B cell (primary cell): ENCODE data around the gene THBS2. TPM values are rescaled to one million over a fixed set of nuclear protein-coding genes. Genes with fewer than 3 reads are reported as not detected.

Experiments
- ATAC-seq: fragments of 200-7000 bp; cut with Tn5 transposase; one replicate; pipeline ENCODE4 v1.10.0; 2021; ENCODE audit warnings: low read depth, mild to moderate bottlenecking, moderate number of reproducible peaks, moderate library complexity
- CTCF ChIA-PET: fragments of 350-600 bp; sonication (Branson Sonifier 250); formaldehyde crosslinking; loops from one replicate; lab custom pipeline; 2021; ENCODE audit warnings: antibody characterized with exemption, inconsistent platforms; lab: Charles Lee
- POLR2A ChIA-PET: fragments of 350-600 bp; sonication (Branson Sonifier 250); formaldehyde crosslinking; loops from one replicate; lab custom pipeline; 2021; ENCODE audit warnings: antibody characterized with exemption; lab: Charles Lee
- DNase-seq: peaks from one replicate; pipeline ENCODE4 v3.0.0; 2013
- H2AFZ ChIP-seq: 2 replicates; pipeline ENCODE4 v1.6.1; 2012; ENCODE audit warnings: mild to moderate bottlenecking, low read depth, low read length; ENCODE audit not compliant: insufficient read depth, poor library complexity, severe bottlenecking
- H3K27ac ChIP-seq, 2 donors: 1 replicate in 1 of 2; 2 replicates in 1 of 2; pipeline ENCODE4 v1.5.1; 2012 to 2013; ENCODE audit warnings: low read length in 2 of 2, mild to moderate bottlenecking in 2 of 2, moderate library complexity in 1 of 2
- H3K27me3 ChIP-seq, 4 experiments: fragments of 200-600 bp in 1 of 4; sonication (generic) in 1 of 4; replicated peaks in 1 of 4; 1 replicate in 2 of 4; 2 replicates in 2 of 4; pipeline versions ENCODE4 v1.6.1 to v1.7.0; 2013 to 2016; ENCODE audit warnings: low read length in 3 of 4, mild to moderate bottlenecking in 2 of 4, mixed read lengths in 1 of 4, moderate library complexity in 1 of 4; ENCODE audit not compliant: insufficient read depth in 4 of 4, control insufficient read depth in 3 of 4; ENCODE audit errors: control extremely low read depth in 1 of 4
- H3K36me3 ChIP-seq, 2 experiments: replicated peaks in 1 of 2; 1 replicate in 1 of 2; 2 replicates in 1 of 2; pipeline versions ENCODE4 v1.6.1 to v1.7.1; 2013; ENCODE audit warnings: low read length in 1 of 2; ENCODE audit not compliant: insufficient read depth in 2 of 2, control insufficient read depth in 1 of 2; ENCODE audit errors: control extremely low read depth in 1 of 2, extremely low read depth in 1 of 2
- H3K4me1 ChIP-seq, 2 donors: fragments of 200-600 bp in 1 of 2; sonication (generic) in 1 of 2; 1 replicate in 1 of 2; 2 replicates in 1 of 2; pipeline versions ENCODE4 v1.5.1 to v1.6.1; 2013 to 2017; ENCODE audit warnings: low read length in 2 of 2; ENCODE audit not compliant: control insufficient read depth in 2 of 2, insufficient read depth in 2 of 2
- H3K4me2 ChIP-seq: replicated peaks from 2 replicates; pipeline ENCODE3; 2012; ENCODE audit warnings: mild to moderate bottlenecking, low read depth, low read length; ENCODE audit not compliant: poor library complexity, severe bottlenecking
- H3K4me3 ChIP-seq, 5 experiments: fragments of 200-600 bp in 1 of 5; sonication (generic) in 1 of 5; 1 replicate in 3 of 5; 2 replicates in 2 of 5; pipeline versions ENCODE4 v1.5.1 to v1.7.0; 2011 to 2016; ENCODE audit warnings: low read length in 4 of 5, mild to moderate bottlenecking in 4 of 5, low read depth in 2 of 5, control low read depth in 1 of 5, moderate library complexity in 1 of 5; ENCODE audit not compliant: insufficient read depth in 1 of 5; ENCODE audit errors: control extremely low read depth in 1 of 5, extremely low read depth in 1 of 5
- H3K79me2 ChIP-seq: fragments of 200-600 bp; sonication (generic); one replicate; pipeline ENCODE4 v1.6.0; 2016; ENCODE audit warnings: low read length; ENCODE audit not compliant: control insufficient read depth, insufficient read depth
- H3K9ac ChIP-seq: fragments of 200-600 bp; sonication (generic); 2 replicates; pipeline ENCODE4 v1.6.1; 2017; ENCODE audit warnings: mild to moderate bottlenecking, low read length, moderate library complexity
- H3K9me3 ChIP-seq, 3 donors: one replicate each; pipeline versions ENCODE4 v1.6.1 to v1.7.1; 2013; ENCODE audit warnings: low read length in 2 of 3; ENCODE audit not compliant: control insufficient read depth in 2 of 3, insufficient read depth in 1 of 3; ENCODE audit errors: control extremely low read depth in 1 of 3
- H4K20me1 ChIP-seq: 2 replicates; pipeline ENCODE4 v1.6.0; 2012; ENCODE audit warnings: mild to moderate bottlenecking, low read length; ENCODE audit not compliant: insufficient read depth, control insufficient read depth, poor library complexity, severe bottlenecking
- H3K27ac Mint-ChIP-seq: one replicate; pipeline ENCODE4 v1.8.0; 2021; ENCODE audit warnings: mixed read lengths
- H3K27me3 Mint-ChIP-seq: one replicate; pipeline ENCODE4 v1.8.0; 2021; ENCODE audit warnings: mixed read lengths
- H3K4me1 Mint-ChIP-seq: one replicate; pipeline ENCODE4 v1.8.0; 2021; ENCODE audit warnings: mixed read lengths
- H3K4me3 Mint-ChIP-seq: one replicate; pipeline ENCODE4 v1.8.0; 2021; ENCODE audit warnings: mixed read lengths
- H3K9me3 Mint-ChIP-seq: one replicate; pipeline ENCODE4 v1.8.0; 2022; ENCODE audit warnings: mixed read lengths; ENCODE audit not compliant: insufficient read depth
- EZH2 ChIP-seq: IDR thresholded peaks from 2 replicates; pipeline ENCODE4 v1.6.1; 2012; ENCODE audit warnings: borderline replicate concordance, low read depth, mild to moderate bottlenecking, moderate library complexity, low read length; ENCODE audit not compliant: insufficient read depth, poor library complexity, severe bottlenecking
- WGBS: methylation state at CpG from one replicate; pipeline ENCODE4 v1.1.5; 2013; ENCODE audit warnings: missing lambda C conversion rate; ENCODE audit not compliant: insufficient coverage; 5-methylcytosine and 5-hydroxymethylcytosine counted together
- intact Hi-C: fragments of 100-400 bp; cut with micrococcal nuclease; formaldehyde crosslinking; loops from one replicate; pipeline ENCODE4 v1.10.0; 2022
- polyA plus RNA-seq: library from polyadenylated mRNA; depleted of rRNA; stranded (reverse); fragments of >200 nt; gene quantifications from 2 replicates; pipeline ENCODE4 v1.2.3, GENCODE V29; 2012
- total RNA-seq, 2 donors: library from RNA; stranded (reverse); fragments of 120-200 nt in 1 of 2; gene quantifications; 1 replicate in 1 of 2; 2 replicates in 1 of 2; pipeline versions ENCODE4 v1.2.3 to v1.2.4, GENCODE V29; 2013 to 2022
- TF ChIP-seq, protein P1 (sequence below): fragments of 200-600 bp; IDR thresholded peaks from one replicate; pipeline ENCODE4 v1.8.0; 2022; ENCODE audit warnings: antibody characterized with exemption, mild to moderate bottlenecking

The THBS2 gene
- total and polyA plus RNA-seq, 2 donors (not counting 1 experiment from before 2014, with no cell fraction given): not detected

DNA sequence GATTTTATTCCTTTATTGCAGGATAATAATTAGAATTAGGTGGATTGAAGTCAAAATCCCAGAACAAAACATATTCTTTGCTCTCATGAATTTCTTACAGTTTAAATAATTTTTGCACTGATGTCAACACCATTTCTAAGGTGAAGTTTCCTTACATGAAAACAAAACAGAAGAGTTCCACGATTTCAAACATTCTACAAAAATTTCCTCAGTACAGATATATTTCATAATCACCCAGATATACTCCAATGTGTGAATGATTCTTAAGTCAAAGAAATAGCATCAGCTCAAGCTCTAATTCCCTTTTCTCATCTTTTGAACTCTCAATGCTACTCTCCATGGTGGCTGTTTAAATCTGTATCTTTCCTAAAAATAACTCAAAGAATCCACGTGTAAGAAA, 39.5 kb upstream of the THBS2 start:
- Histone ChIP-seq H3K4me3 (no peak overlapping the region), H3K9ac (no peak overlapping the region), H4K20me1 (no peaks in the 10 kb centered on the region), H3K9me3 (peaks cover 0 to 3% (median 0%) of the 10 kb centered on the region in 3 donors), H2AFZ (no peak overlapping the region), H3K36me3 (no peaks in the 10 kb centered on the region), H3K79me2 (no peaks in the 10 kb centered on the region), H3K4me1 (no peaks in the 10 kb centered on the region), H3K4me2 (no peak overlapping the region), H3K27ac (no peak overlapping the region), H3K27me3 (no peaks in the 10 kb centered on the region)
- ChIA-PET CTCF (no interaction called here), POLR2A (no interaction called here)
- no peaks in the 10 kb centered on the region for H3K9me3 Mint-ChIP-seq
- H3K4me3 Mint-ChIP-seq: no peak overlapping the region
- peaks cover 7% of the 10 kb centered on the region for H3K27me3 Mint-ChIP-seq
- no CpG with 5 or more reads among the region's 2 CpGs for WGBS
- no peak overlapping the region for H3K27ac Mint-ChIP-seq
- intact Hi-C loops: no loop called here
- no peak for ATAC-seq
- no peaks in the 10 kb centered on the region for H3K4me1 Mint-ChIP-seq
- DNase-seq: no peak
- TF ChIP-seq EZH2: no peak
- TF ChIP-seq, protein P1, sequence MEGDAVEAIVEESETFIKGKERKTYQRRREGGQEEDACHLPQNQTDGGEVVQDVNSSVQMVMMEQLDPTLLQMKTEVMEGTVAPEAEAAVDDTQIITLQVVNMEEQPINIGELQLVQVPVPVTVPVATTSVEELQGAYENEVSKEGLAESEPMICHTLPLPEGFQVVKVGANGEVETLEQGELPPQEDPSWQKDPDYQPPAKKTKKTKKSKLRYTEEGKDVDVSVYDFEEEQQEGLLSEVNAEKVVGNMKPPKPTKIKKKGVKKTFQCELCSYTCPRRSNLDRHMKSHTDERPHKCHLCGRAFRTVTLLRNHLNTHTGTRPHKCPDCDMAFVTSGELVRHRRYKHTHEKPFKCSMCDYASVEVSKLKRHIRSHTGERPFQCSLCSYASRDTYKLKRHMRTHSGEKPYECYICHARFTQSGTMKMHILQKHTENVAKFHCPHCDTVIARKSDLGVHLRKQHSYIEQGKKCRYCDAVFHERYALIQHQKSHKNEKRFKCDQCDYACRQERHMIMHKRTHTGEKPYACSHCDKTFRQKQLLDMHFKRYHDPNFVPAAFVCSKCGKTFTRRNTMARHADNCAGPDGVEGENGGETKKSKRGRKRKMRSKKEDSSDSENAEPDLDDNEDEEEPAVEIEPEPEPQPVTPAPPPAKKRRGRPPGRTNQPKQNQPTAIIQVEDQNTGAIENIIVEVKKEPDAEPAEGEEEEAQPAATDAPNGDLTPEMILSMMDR: no peak

DNA sequence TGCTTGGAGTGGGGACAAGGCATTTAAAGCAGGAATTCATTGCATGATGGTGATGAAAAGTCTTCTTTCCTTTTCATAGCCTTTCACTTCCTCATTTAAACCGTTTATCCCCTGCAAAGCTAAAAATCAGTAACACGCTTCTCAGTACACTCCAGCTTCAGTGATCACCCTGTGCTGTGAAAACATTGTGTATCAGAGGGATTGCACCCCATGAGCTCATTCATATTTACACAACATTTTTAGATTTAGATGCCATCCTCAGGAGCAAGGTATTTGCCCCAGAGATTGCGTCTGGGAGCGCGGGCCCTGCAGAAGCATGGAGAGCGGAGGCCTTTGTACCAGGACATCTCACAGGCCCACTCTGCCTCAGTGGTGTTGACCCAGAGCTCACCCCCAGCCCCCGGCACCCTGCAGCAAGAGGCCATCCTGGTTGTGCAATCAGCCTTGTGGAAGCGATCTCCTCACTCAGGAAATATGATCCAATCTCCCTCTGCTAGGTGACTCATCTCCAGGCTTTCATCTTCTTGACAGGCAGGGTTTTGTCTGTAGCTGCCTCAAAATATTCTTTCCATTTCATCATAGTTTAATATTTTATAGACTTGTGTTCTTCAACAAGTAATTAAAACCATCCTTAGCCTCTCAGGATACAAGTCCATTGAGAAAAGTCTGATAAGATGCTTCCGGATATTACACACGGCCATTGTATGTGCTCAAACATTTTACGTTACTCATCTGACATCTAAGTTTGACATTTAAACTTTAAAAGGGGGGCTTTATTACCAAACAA, 38.9 kb upstream of the THBS2 start:
- Histone ChIP-seq H3K4me1 (no peaks in the 10 kb centered on the region), H4K20me1 (no peaks in the 10 kb centered on the region), H3K27me3 (no peaks in the 10 kb centered on the region), H3K9me3 (peaks cover 0 to 3% (median 0%) of the 10 kb centered on the region in 3 donors), H2AFZ (no peak overlapping the region), H3K27ac (no peak overlapping the region), H3K4me2 (no peak overlapping the region), H3K9ac (no peak overlapping the region), H3K79me2 (no peaks in the 10 kb centered on the region), H3K36me3 (no peaks in the 10 kb centered on the region), H3K4me3 (no peak overlapping the region)
- no peak for TF ChIP-seq EZH2
- TF ChIP-seq, protein P1: no peak
- ATAC-seq: no peak
- no peak for DNase-seq
- 100% methylated on average over 4 of the region's 11 CpGs for WGBS
- ChIA-PET CTCF (no interaction called here), POLR2A (no interaction called here)
- intact Hi-C loops: no loop called here
- Mint-ChIP-seq H3K4me3 (no peak overlapping the region), H3K27ac (no peak overlapping the region), H3K27me3 (peaks cover 7% of the 10 kb centered on the region), H3K9me3 (no peaks in the 10 kb centered on the region), H3K4me1 (no peaks in the 10 kb centered on the region)
